PFSK-1 (cell line): Measurements from ENCODE around the gene PTGES3.

ENCODE experiments used
- FOXP2 ChIP-seq: optimal IDR thresholded peaks from 2 replicates; pipeline ENCODE3; 2011; ENCODE audit warnings: borderline replicate concordance, control low read depth, inconsistent platforms; ENCODE audit not compliant: insufficient read depth; ENCODE audit errors: extremely low read length, extremely low read depth
- POLR2AphosphoS5 ChIP-seq: IDR thresholded peaks from 2 replicates; pipeline ENCODE4 v1.6.1; 2012; ENCODE audit warnings: low read depth, mild to moderate bottlenecking, control low read depth, low read length, moderate library complexity
- SIN3A ChIP-seq: IDR thresholded peaks from 2 replicates; pipeline ENCODE4 v1.6.1; 2012; ENCODE audit warnings: mild to moderate bottlenecking, low read length, moderate library complexity, borderline replicate concordance; ENCODE audit not compliant: insufficient read depth
- TAF1 ChIP-seq: IDR thresholded peaks from 2 replicates; pipeline ENCODE4 v1.6.1; 2012; ENCODE audit warnings: low read length, control low read depth, borderline replicate concordance; ENCODE audit not compliant: insufficient read depth
- TF ChIP-seq, protein P1 (sequence below), 2 experiments: IDR thresholded peaks; 2 replicates each; pipeline versions ENCODE4 v1.6.1 to v1.8.0; 2011 to 2012; ENCODE audit warnings: low read depth in 2 of 2, low read length in 2 of 2, control low read depth in 1 of 2, inconsistent platforms in 1 of 2, mild to moderate bottlenecking in 1 of 2, moderate library complexity in 1 of 2; ENCODE audit not compliant: insufficient read depth in 1 of 2

DNA sequence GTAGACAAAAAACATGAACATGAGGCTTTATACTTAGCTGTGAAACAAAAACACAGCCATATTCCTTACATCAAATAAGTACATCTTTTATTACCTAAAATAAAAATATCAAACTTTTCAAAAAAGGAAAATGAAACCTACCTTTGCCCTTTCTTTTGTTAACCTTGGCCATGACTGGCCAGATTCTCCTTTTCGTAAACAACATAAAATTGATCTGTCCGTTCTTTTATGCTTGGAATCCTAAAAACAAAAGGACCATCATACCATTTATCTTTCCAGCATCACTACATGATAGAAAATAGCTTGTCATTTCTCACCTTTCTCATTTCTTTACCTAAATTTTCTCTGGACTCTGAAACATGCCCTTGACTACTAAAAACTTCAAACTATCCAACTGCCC, 16.5 kb downstream of the PTGES3 start:
- TF ChIP-seq, protein P1, sequence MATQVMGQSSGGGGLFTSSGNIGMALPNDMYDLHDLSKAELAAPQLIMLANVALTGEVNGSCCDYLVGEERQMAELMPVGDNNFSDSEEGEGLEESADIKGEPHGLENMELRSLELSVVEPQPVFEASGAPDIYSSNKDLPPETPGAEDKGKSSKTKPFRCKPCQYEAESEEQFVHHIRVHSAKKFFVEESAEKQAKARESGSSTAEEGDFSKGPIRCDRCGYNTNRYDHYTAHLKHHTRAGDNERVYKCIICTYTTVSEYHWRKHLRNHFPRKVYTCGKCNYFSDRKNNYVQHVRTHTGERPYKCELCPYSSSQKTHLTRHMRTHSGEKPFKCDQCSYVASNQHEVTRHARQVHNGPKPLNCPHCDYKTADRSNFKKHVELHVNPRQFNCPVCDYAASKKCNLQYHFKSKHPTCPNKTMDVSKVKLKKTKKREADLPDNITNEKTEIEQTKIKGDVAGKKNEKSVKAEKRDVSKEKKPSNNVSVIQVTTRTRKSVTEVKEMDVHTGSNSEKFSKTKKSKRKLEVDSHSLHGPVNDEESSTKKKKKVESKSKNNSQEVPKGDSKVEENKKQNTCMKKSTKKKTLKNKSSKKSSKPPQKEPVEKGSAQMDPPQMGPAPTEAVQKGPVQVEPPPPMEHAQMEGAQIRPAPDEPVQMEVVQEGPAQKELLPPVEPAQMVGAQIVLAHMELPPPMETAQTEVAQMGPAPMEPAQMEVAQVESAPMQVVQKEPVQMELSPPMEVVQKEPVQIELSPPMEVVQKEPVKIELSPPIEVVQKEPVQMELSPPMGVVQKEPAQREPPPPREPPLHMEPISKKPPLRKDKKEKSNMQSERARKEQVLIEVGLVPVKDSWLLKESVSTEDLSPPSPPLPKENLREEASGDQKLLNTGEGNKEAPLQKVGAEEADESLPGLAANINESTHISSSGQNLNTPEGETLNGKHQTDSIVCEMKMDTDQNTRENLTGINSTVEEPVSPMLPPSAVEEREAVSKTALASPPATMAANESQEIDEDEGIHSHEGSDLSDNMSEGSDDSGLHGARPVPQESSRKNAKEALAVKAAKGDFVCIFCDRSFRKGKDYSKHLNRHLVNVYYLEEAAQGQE (IDR thresholded peaks at IDR 0.05; ENCODE audit: insufficient read depth in 1 of 2, low read depth in 2 of 2, low read length in 2 of 2), result no peak
- TF ChIP-seq TAF1, result no peak
- no peak for TF ChIP-seq POLR2AphosphoS5
- TF ChIP-seq SIN3A, result no peak
- no peak for TF ChIP-seq FOXP2
